ENCODE results near the gene CARMIL1. TPM values are rescaled to one million over a fixed set of nuclear protein-coding genes. Genes with fewer than 3 reads are reported as not detected.

Gene CARMIL1
- total RNA-seq, 1 experiment from 2014 or later = 23.6 TPM

DNA sequence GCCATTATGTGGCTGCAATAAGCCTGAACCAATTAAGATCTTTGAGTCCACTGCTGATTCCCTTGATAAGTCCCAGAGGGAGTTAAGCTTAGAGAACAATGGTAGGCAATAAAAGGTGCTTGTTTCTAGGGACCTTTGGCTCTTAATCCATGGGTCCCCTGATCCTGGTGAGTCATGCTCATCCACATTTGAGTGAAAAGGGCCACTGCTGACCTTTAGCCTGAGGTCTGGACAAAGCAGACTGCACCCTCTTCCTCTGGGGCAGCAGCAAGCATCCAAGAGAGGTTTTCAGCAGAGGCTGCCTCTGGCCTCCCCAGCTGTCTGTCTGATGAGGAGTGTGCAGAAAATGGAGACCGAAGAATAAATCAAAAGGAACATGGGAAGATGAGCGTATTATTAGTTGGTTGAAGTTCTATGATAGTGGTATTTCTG, 356.7 kb downstream of the CARMIL1 start:
- H3K23ac ChIP-seq (ENCODE audit: insufficient read length, low read depth, low read length) = no peak overlapping the region
- H3K56ac ChIP-seq (ENCODE audit: insufficient read length, low read depth, low read length) = no peak overlapping the region
- H2BK15ac ChIP-seq (ENCODE audit: low read depth, low read length) = no peak overlapping the region
- no peak overlapping the region for H2AK5ac ChIP-seq (ENCODE audit: insufficient read length, low read length)
- H3K36me3 Mint-ChIP-seq (ENCODE audit: insufficient read depth in 1 of 3, low read depth in 3 of 3) = no peaks in the 10 kb centered on the region
- H3K27me3 Mint-ChIP-seq (ENCODE audit: low read depth) = peaks cover 28% of the 10 kb centered on the region
- no CpG with 5 or more reads among the region's 2 CpGs for WGBS (ENCODE audit: extremely low coverage, insufficient read length, low lambda C conversion rate)
- DNase-seq = no peak
- H3K79me1 ChIP-seq (ENCODE audit: insufficient read depth, low read depth, low read length, poor library complexity, severe bottlenecking) = no peaks in the 10 kb centered on the region
- H2AFZ ChIP-seq (ENCODE audit: low read length) = no peak overlapping the region
- no peak overlapping the region for H3K27ac ChIP-seq (ENCODE audit: insufficient read length, low read depth, low read length)
- no peak overlapping the region for H3K14ac ChIP-seq (ENCODE audit: insufficient read depth, low read length)
- H3K4ac ChIP-seq (ENCODE audit: low read depth, low read length) = no peak overlapping the region
- no peak overlapping the region for H2BK12ac ChIP-seq (ENCODE audit: insufficient read length, low read depth, low read length)
- H4K20me1 ChIP-seq (ENCODE audit: control insufficient read depth, insufficient read depth, insufficient read length) = no peaks in the 10 kb centered on the region
- H3K27me3 ChIP-seq (ENCODE audit: insufficient read depth, low read length) = no peaks in the 10 kb centered on the region; the same call in 1 of the 2 replicates
- no peak overlapping the region for H3K27ac Mint-ChIP-seq
- TF ChIP-seq, protein P1, sequence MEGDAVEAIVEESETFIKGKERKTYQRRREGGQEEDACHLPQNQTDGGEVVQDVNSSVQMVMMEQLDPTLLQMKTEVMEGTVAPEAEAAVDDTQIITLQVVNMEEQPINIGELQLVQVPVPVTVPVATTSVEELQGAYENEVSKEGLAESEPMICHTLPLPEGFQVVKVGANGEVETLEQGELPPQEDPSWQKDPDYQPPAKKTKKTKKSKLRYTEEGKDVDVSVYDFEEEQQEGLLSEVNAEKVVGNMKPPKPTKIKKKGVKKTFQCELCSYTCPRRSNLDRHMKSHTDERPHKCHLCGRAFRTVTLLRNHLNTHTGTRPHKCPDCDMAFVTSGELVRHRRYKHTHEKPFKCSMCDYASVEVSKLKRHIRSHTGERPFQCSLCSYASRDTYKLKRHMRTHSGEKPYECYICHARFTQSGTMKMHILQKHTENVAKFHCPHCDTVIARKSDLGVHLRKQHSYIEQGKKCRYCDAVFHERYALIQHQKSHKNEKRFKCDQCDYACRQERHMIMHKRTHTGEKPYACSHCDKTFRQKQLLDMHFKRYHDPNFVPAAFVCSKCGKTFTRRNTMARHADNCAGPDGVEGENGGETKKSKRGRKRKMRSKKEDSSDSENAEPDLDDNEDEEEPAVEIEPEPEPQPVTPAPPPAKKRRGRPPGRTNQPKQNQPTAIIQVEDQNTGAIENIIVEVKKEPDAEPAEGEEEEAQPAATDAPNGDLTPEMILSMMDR (conservative IDR thresholded peaks at IDR 0.05) = no peak
- H3T11ph ChIP-seq (ENCODE audit: low read length) = no peak overlapping the region
- H2BK20ac ChIP-seq (ENCODE audit: low read depth, low read length, poor library complexity, severe bottlenecking) = no peak overlapping the region
- peaks cover 14 to 18% of the 10 kb centered on the region in 2 experiments for H3K4me1 Mint-ChIP-seq
- no peak overlapping the region for H2BK5ac ChIP-seq (ENCODE audit: insufficient read length, low read length)
- H3K9me3 Mint-ChIP-seq = no peaks in the 10 kb centered on the region; a peak in 1 of 5 replicates
- no peaks in the 10 kb centered on the region for H3K23me2 ChIP-seq (ENCODE audit: insufficient read length, low read depth, low read length, poor library complexity, severe bottlenecking)
- H2BK120ac ChIP-seq (ENCODE audit: low read depth, low read length, poor library complexity, severe bottlenecking) = no peak overlapping the region
- no peak overlapping the region for H4K5ac ChIP-seq (ENCODE audit: insufficient read length, low read depth, low read length)
- H3K79me2 ChIP-seq (ENCODE audit: insufficient read depth, low read length) = no peaks in the 10 kb centered on the region
- H3K4me1 ChIP-seq (ENCODE audit: insufficient read depth, low read length) = no peaks in the 10 kb centered on the region
- no peaks in the 10 kb centered on the region for H3K9me3 ChIP-seq (ENCODE audit: control insufficient read depth, low read depth, low read length)
- H4K91ac ChIP-seq (ENCODE audit: insufficient read length, low read depth, low read length) = no peak overlapping the region
- H3K4me3 Mint-ChIP-seq = no peak overlapping the region
- no peak overlapping the region for H3K9ac ChIP-seq (ENCODE audit: extremely low read depth, insufficient read length, low read length)
- H3K4me2 ChIP-seq (ENCODE audit: insufficient read depth, insufficient read length, low read length) = no peak overlapping the region
- H4K8ac ChIP-seq (replicated peaks; ENCODE audit: insufficient read length, low read depth, low read length) = no peak overlapping the region
- no peak overlapping the region for H3K18ac ChIP-seq (ENCODE audit: insufficient read length, low read depth, low read length)

All from H9 (cell line).